Sigmoid colon (tissue), 3 donors: ENCODE results near the gene PLEKHN1.

Experiments used
- CTCF ChIP-seq, 4 experiments: fragments of 450-650 bp in 3 of 4; fragments of 200-600 bp in 1 of 4; IDR thresholded peaks; one replicate each; pipeline ENCODE4 v1.5.1; 2016 to 2019; ENCODE audit warnings: antibody characterized with exemption in 4 of 4, mild to moderate bottlenecking in 3 of 4, moderate library complexity in 2 of 4
- POLR2A ChIP-seq, 2 donors: fragments of 450-650 bp; IDR thresholded peaks; one replicate each; pipeline ENCODE4 v1.6.1; 2016; ENCODE audit warnings: antibody characterized with exemption in 2 of 2, mild to moderate bottlenecking in 2 of 2, moderate library complexity in 2 of 2

GRCh38 chr1:961132-961669 is 5.1 kb upstream of the PLEKHN1 start:
- no peak for TF ChIP-seq CTCF (IDR thresholded peaks at IDR 0.05)
- TF ChIP-seq POLR2A (IDR thresholded peaks at IDR 0.05), result no peak
